Psoas muscle (tissue), 8 donors: ENCODE measurements around the gene AHSP. TPM values are rescaled to one million over a fixed set of nuclear protein-coding genes. Genes with fewer than 3 reads are reported as not detected.
"Not testable (repeated sequence)": the region's sequence is repeated elsewhere in the genome, so short reads cannot be mapped to it uniquely, and the experiment has no call there.

Source experiments
- ATAC-seq, 4 donors: fragments of 200-7000 bp; cut with Tn5 transposase; one replicate each; pipeline ENCODE4 v1.9.1; 2020; ENCODE audit warnings: moderate library complexity in 3 of 4, mild to moderate bottlenecking in 2 of 4
- DNase-seq, 2 donors: peaks; one replicate each; pipeline ENCODE4 v3.0.0-alpha.2; 2020
- H3K27ac ChIP-seq: fragments of 200-600 bp; one replicate; pipeline ENCODE4 v1.8.0; 2022
- H3K27me3 ChIP-seq, 3 donors: fragments of 200-600 bp in 1 of 3; one replicate each; pipeline versions ENCODE4 v1.6.1 to v1.8.0; 2013 to 2022; ENCODE audit warnings: low read length in 2 of 3, mild to moderate bottlenecking in 2 of 3, moderate library complexity in 1 of 3; ENCODE audit not compliant: insufficient read depth in 3 of 3
- H3K36me3 ChIP-seq, 2 donors: fragments of 200-600 bp in 1 of 2; one replicate each; pipeline versions ENCODE4 v1.6.1 to v1.8.0; 2013 to 2022; ENCODE audit warnings: low read depth in 1 of 2, mild to moderate bottlenecking in 1 of 2, moderate library complexity in 1 of 2; ENCODE audit not compliant: insufficient read depth in 1 of 2
- H3K4me1 ChIP-seq: fragments of 200-600 bp; one replicate; pipeline ENCODE4 v1.8.0; 2022
- H3K4me3 ChIP-seq: fragments of 200-600 bp; one replicate; pipeline ENCODE4 v1.8.0; 2022; ENCODE audit warnings: mild to moderate bottlenecking
- H3K9me3 ChIP-seq: fragments of 200-600 bp; one replicate; pipeline ENCODE4 v1.8.0; 2022
- WGBS, 3 donors: extraction: QIAGEN DNeasy Blood & Tissue Kit; methylation state at CpG; one replicate each; pipeline versions ENCODE4 v1.1.6 to v1.1.7; 2013; 5-methylcytosine and 5-hydroxymethylcytosine counted together
- intact Hi-C, 2 donors: fragments of 100-400 bp; cut with DNase I; formaldehyde crosslinking; loops; one replicate each; pipeline versions ENCODE4 v1.11.0 to v1.14.2; 2022
- polyA plus RNA-seq, 3 donors: library from polyadenylated mRNA; stranded (reverse); fragments of 200-250 nt; gene quantifications; one replicate each; pipeline ENCODE4 v1.2.3, GENCODE V29; 2013
- total RNA-seq, 4 donors: library from RNA; stranded (reverse); fragmentation: NEBNext Ultra II Directional in 2 of 4; extraction: Animal tissue kit (Norgen Biotek cat#: 25700) in 2 of 4; gene quantifications; one replicate each; pipeline versions ENCODE4 v1.2.1 to v1.2.4, GENCODE V29; 2021 to 2023
- TF ChIP-seq, protein P1 (sequence below): fragments of 200-600 bp; IDR thresholded peaks from one replicate; pipeline ENCODE4 v1.8.0; 2022; ENCODE audit warnings: antibody characterized with exemption
- donor health status: healthy with polysubstance abuse.
- donor health status: DM: no; HTN: no; CAD: no; lungs with moderate emphysema.
- donor health status: Bipolar disorder and iron deficiency.
- donor health status: healthy.
- donor health status: DM: yes; HTN: yes; CAD: no.
- donor health status: DM: no; HTN: no; CAD: no.
- donor health status: DM: no; HTN: no; CAD: no.
- donor health status: DM: yes; HTN: yes; CAD: no.

AHSP gene
- total and polyA plus RNA-seq, 7 donors, result 3.5 TPM; not detected in 6

DNA sequence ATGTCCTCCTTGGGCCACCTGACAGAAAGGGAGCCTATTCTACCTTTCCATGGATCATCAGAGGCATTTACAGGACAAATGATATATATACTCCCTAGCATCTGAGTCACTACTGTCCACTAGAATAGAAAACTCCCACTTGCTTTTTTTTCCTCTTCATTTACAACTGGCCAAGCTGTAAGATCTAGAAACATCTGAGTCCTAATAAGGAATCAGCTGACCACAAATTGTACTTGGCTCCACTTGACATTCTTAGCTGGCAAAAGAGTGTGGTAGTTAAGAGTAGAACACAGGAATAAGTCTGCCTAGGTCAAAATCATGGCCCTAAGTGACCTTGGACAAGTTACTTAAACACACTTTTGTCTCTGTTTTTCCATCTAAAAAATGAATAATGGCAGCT is 24.7 kb upstream of the AHSP start:
- no peak for DNase-seq
- no peaks in the 10 kb centered on the region for H3K9me3 ChIP-seq
- TF ChIP-seq, protein P1, sequence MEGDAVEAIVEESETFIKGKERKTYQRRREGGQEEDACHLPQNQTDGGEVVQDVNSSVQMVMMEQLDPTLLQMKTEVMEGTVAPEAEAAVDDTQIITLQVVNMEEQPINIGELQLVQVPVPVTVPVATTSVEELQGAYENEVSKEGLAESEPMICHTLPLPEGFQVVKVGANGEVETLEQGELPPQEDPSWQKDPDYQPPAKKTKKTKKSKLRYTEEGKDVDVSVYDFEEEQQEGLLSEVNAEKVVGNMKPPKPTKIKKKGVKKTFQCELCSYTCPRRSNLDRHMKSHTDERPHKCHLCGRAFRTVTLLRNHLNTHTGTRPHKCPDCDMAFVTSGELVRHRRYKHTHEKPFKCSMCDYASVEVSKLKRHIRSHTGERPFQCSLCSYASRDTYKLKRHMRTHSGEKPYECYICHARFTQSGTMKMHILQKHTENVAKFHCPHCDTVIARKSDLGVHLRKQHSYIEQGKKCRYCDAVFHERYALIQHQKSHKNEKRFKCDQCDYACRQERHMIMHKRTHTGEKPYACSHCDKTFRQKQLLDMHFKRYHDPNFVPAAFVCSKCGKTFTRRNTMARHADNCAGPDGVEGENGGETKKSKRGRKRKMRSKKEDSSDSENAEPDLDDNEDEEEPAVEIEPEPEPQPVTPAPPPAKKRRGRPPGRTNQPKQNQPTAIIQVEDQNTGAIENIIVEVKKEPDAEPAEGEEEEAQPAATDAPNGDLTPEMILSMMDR, result no peak
- H3K27ac ChIP-seq, result no peak overlapping the region
- H3K36me3 ChIP-seq, result peaks cover 6 to 56% of the 10 kb centered on the region in 2 donors
- no peak for ATAC-seq
- H3K4me1 ChIP-seq, result peaks cover 17% of the 10 kb centered on the region
- H3K27me3 ChIP-seq, result no peaks in the 10 kb centered on the region
- H3K4me3 ChIP-seq, result no peak overlapping the region
- intact Hi-C loops, result loop anchor here in 1 of 2 donors (10.0 kb wide), 2 partner anchors 212 to 372 kb away; partner anchors contain the start of gene ZNF267

DNA sequence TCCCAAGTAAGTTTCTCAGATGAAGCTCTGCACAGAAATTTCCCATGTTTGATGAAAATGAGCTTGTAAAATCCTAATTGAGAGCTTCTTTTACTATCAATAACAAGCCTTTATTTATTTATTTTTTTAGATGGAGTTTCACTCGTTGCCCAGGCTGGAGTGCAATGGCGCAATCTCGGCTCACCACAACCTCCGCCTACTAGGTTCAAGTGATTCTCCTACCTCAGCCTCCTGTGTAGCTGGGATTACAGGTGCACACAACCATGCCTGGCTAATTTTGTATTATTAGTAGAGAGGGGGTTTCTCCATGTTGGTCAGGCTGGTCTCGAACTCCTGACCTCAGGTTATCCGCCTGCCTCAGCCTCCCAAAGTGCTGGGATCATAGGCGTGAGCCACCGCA is 24.1 kb upstream of the AHSP start:
- DNase-seq, H3K9me3 ChIP-seq, H3K4me3 ChIP-seq, ATAC-seq, H3K27me3 ChIP-seq, H3K27ac ChIP-seq: not testable (repeated sequence)
- peaks cover 17% of the 10 kb centered on the region for H3K4me1 ChIP-seq
- H3K36me3 ChIP-seq, result peaks cover 5 to 51% of the 10 kb centered on the region in 2 donors
- intact Hi-C loops, result loop anchor here in 1 of 2 donors (10.0 kb wide), 2 partner anchors 211 to 371 kb away; partner anchors contain the start of gene ZNF267
- 89 to 93% (median 90%) methylated on average over 8 of the region's 8 CpGs for WGBS, 3 donors

DNA sequence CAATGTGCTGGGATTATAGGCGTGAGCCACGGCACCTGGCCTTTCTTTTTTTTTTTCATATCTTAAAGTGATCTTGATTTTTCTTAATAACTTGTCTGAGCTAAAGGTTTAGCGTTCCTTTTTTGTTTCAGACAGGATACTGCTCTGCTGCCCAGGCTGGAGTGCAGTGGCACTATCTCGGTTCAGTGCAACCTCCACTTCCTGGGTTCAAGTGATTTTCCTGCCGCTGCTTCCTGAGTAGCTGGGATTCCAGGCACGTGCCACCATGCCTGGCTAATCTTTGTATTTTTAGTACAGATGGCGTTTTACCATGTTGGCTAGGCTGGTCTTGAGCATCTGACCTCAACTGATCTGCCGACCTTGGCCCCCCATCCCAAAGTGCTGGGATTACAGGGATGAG is 23.5 kb upstream of the AHSP start:
- H3K4me3 ChIP-seq, result no peak overlapping the region
- H3K36me3 ChIP-seq, result peaks cover 0 to 45% of the 10 kb centered on the region in 2 donors
- H3K27me3 ChIP-seq, result no peaks in the 10 kb centered on the region
- 40 to 52% (median 51%) methylated on average over 8 of the region's 8 CpGs for WGBS, 3 donors
- H3K4me1 ChIP-seq, result peaks cover 17% of the 10 kb centered on the region
- TF ChIP-seq, protein P1, result no peak
- intact Hi-C loops, result loop anchor here in 1 of 2 donors (10.0 kb wide), 2 partner anchors 211 to 371 kb away; partner anchors contain the start of gene ZNF267
- no peak for DNase-seq
- H3K9me3 ChIP-seq, result no peaks in the 10 kb centered on the region
- no peak overlapping the region for H3K27ac ChIP-seq
- no peak for ATAC-seq

DNA sequence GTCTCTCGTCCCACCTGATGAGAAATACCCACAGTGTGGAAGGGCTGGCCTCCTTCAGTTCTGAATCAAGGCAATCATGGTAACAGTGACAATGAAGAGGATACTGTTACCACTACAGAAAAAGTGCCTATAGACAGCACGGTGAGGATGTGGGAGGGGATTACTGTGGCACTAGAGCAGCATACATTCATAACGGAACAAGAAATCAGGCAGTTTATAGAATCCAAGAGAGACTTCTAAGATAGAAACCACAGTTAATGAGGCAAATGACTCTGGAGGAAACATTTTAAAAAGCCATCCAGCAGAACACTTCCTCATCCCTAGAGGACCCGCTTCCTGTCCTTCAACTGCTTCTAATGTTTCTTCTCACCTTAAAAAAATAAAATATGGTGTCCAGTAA is 22.2 kb upstream of the AHSP start:
- no peak overlapping the region for H3K27ac ChIP-seq
- H3K4me3 ChIP-seq, result no peak overlapping the region
- no peaks in the 10 kb centered on the region for H3K9me3 ChIP-seq
- intact Hi-C loops, result loop anchor here in 1 of 2 donors (10.0 kb wide), 2 partner anchors 209 to 369 kb away; partner anchors contain the start of gene ZNF267
- WGBS, 3 donors, result 69 to 72% (median 70%) methylated on average over 4 of the region's 4 CpGs
- DNase-seq (no peak), ATAC-seq (no peak)
- peaks cover 21% of the 10 kb centered on the region for H3K4me1 ChIP-seq
- H3K27me3 ChIP-seq, result no peaks in the 10 kb centered on the region
- H3K36me3 ChIP-seq, result peaks cover 0 to 31% of the 10 kb centered on the region in 2 donors
- TF ChIP-seq, protein P1, result no peak

DNA sequence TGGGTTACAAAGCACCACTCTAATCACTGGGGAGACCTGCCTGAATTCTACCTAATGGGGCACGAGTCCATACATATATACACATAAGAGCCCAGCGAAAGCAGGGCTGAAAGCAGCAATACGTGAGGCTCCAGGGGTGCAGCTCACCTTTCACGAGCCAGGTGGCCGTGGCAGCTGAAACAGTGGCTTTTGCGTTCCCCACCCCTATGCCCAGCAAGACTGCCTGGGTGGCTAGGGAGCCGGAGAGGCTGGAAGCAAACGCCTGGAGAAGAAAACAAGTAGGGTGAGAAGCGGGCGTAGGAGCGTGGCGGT is 20.1 kb upstream of the AHSP start:
- no peaks in the 10 kb centered on the region for H3K9me3 ChIP-seq
- TF ChIP-seq, protein P1, result no peak
- ATAC-seq, result peak in 3 of 4 donors; percentile 1 to 20 (median 14)
- peaks cover 0 to 27% of the 10 kb centered on the region in 2 donors for H3K36me3 ChIP-seq
- intact Hi-C loops, result loop anchor here in 1 of 2 donors (10.0 kb wide), 2 partner anchors 207 to 367 kb away; partner anchors contain the start of gene ZNF267
- DNase-seq, result no peak
- peak overlapping the region; percentile 96 for H3K27ac ChIP-seq
- H3K4me1 ChIP-seq, result peaks cover 21% of the 10 kb centered on the region
- H3K4me3 ChIP-seq, result peak overlapping the region; percentile 92
- H3K27me3 ChIP-seq, result no peaks in the 10 kb centered on the region
- 2% methylated on average over 12 of the region's 12 CpGs for WGBS, 3 donors
